GM18870 (cell line): ENCODE results near the gene PCID2.

Experiments used
- ATAC-seq: cut with Tn5 transposase; IDR thresholded peaks from one replicate; pipeline ENCODE4 v1.9.1; 2021; ENCODE audit warnings: moderate library complexity; ENCODE audit not compliant: unreplicated experiment

Gene PCID2

GRCh38 chr13:113150550-113151365 is 57.7 kb downstream of the PCID2 start:
- no peak for ATAC-seq

DNA sequence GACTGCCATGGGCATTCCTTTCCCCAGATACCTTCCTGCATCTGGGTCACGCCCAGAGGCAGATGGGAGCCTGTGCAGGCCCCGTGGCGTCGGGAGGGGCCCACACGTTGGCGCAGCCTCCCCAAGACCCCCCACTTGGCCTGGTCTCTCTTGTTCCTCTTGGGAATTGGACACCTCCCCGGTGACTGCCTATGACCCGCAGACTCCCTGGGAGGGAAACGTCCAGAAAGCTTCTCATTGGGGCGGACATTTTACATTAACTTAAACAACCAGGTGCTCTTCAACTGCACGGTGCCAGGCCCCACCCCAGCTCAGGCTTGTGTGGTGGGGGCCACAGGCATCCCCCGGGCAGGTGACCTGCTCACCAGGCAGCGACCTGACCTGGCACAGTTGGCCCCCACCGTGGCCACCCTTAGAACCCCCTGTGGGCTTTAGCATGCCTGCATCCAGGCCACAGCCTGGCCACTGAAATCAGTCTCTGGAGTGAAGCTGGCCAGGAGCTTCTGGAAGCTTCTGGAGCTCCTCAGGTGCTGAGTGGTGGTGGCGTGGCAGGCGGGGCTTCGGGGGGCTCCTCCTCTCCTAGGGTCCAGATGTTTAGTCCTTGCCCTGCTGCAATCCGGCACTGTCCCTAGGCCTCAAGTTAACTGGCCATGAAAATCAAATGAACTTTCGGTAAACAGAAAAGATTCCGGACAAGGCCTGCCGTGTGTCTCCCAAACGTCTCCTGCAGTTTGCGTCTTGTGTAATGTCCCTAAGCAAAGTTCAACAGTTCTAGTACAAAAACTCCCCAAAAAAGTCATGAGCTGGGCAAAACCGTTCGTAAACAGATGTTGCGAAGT is 58.5 kb downstream of the PCID2 start:
- no peak for ATAC-seq

- no peak for ATAC-seq
Observed at GRCh38 chr13:113148940-113149503, 59.4 kb downstream of the PCID2 start.

- ATAC-seq = no peak
Observed at GRCh38 chr13:113148407-113148806, 60.1 kb downstream of the PCID2 start.

DNA sequence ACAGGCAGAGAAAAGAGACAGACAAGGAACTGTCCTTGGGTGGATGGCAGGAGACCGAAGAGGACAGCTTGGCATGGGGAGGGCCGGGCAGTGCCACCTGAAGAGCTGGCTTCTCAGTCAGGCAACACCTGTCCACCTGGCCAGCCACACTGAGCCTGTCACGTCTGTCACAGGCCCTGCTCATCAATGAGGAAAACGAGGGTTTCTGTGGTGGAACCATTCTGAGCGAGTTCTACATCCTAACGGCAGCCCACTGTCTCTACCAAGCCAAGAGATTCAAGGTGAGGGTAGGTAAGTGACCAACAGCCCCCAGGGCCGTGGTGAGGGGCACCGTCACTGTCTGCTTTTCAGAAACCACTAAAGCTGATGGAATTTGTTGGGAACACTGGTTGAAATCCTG is 61.3 kb downstream of the PCID2 start:
- ATAC-seq = no peak

GRCh38 chr13:113146750-113147149 is 61.7 kb downstream of the PCID2 start:
- no peak for ATAC-seq

DNA sequence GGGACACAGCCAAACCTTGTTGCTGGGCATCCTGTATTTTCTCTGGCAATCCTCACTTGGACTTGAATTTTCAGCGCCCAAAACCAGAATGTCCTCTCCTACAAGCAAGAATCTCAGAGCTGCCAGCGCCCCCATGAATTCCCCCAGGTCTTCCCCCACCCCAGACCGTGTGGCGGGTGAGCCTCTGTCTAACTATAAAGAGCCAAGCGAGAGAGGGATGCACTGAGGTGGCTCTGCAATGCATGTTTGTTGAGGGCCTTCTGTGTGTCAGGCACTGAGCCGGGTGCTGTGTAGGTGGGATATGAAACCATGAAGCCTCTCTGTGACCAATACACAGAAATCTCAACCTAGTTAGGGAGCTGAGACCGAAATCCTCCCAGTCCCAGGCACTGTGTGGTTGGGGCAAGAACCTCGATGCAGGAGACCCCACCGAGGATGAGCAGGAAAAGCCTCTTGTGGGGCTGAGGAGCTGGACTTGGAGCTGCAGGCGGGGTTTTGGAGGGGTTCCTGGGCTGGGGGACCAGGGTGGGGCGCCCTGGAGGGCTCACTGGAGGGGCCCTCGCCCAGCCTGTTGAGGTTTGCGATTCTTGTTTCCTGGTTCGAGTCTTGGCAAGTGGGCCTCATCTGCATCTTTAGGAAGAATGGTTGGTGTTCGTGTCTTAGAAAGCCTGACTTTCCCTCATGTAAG is 62.4 kb downstream of the PCID2 start:
- no peak for ATAC-seq

- no peak for ATAC-seq
Observed at GRCh38 chr13:113145496-113145895, 63.0 kb downstream of the PCID2 start.

DNA sequence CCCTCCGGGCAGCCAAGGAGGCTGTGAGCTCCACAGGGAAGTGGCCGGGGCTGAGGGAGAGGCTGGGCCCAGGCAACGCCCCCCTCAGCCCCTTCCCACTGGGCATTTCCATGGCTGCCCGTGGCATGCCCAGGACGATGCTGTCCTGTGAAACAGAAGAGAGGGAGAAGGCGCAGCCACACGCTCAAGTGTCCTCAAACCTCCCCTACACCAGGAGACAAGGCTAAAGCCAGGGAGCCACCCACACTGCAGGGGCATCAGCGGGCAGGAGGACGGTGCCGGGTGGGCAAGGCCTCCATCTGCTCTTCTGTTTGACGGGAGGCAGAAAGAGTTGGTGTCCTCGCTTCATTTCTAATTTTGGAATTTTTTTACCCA is 64.2 kb downstream of the PCID2 start:
- no peak for ATAC-seq

DNA sequence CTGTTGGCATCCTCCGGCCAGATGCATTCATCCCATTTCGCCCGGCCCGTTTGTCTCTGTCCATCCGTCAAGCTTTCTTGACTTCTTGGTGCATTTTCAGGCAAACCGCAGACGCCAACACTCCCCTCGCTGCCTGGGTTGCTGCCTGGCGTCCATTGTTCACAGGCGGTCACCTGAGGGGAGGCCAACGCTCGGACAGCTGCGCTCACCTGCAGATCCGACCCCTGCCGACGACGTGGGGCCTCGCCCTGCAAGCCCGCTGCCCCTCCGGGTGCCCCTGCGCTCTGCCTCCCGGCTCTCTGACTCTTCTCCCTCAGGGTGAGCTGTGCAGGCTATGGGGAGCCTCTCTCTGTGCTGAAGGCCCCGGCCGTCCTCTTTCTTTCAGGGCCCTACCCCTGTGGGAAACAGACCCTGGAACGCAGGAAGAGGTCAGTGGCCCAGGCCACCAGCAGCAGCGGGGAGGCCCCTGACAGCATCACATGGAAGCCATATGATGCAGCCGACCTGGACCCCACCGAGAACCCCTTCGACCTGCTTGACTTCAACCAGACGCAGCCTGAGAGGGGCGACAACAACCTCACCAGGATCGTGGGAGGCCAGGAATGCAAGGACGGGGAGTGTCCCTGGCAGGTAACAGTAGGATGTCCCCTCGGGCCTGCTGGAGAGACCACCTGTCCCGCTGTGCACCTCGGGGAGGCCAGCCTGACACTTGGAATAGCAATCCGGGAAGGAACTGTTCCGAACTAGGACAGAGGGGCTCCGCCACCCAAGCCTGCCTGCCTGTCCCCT is 64.8 kb downstream of the PCID2 start:
- ATAC-seq = no peak

DNA sequence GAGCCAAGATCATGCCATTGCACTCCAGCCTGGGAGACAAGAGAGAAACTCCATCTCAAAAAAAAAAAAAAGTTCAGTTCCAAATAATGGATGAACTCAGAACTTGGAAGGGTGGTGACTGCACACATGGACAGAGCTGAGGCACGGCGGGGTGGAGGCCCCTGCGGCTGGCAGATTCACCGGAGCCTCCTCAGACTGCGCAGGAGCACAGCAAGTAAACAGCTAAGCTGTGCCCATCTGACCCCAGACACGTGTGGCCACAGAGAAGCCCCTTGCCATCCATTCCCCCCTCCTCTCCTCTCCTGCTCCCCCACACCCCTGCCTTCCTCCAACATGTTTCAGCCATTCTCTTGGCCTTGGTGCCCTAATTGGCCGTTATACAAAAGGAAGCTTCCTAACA is 65.6 kb downstream of the PCID2 start:
- ATAC-seq = no peak

GRCh38 chr13:113141601-113141970 is 66.9 kb downstream of the PCID2 start:
- no peak for ATAC-seq

DNA sequence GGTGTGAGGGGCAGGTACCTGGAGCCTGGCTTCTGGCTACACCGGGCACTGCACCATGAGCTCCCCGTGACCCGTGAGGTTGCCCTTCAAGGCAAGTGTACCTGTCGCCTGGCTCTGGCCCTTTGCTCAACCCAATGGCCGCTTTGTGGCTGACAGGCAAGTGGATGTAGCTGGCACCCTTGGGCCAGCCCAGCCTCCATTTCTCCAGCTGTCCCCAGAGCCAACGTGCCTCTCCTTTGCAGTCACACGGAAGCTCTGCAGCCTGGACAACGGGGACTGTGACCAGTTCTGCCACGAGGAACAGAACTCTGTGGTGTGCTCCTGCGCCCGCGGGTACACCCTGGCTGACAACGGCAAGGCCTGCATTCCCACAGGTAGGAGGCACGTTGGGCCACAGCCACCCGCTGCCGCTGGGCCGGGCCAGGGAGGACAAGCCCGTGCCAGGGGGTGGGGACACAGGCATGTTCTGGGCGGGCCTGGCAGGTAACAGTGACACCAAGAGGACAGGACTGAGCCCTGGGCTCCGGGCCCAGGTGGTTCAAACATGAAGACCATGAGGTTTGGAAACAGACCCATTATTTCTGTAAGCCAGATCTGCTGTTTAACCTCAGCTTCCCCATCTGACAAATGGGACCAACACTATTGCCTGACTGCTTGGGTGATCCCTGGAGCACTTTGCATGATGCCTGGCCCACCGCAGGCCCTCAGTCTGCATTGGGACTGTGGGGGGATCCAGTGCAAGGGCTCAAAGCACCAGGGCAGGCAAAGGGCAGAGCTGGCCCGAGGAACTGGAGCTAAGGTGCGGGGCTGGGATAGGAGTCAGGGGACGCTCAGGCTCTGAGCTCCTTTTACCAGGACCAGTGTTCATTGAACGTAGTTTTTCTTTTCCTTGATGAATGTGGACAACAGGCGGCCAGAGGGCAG is 67.5 kb downstream of the PCID2 start:
- no peak for ATAC-seq

DNA sequence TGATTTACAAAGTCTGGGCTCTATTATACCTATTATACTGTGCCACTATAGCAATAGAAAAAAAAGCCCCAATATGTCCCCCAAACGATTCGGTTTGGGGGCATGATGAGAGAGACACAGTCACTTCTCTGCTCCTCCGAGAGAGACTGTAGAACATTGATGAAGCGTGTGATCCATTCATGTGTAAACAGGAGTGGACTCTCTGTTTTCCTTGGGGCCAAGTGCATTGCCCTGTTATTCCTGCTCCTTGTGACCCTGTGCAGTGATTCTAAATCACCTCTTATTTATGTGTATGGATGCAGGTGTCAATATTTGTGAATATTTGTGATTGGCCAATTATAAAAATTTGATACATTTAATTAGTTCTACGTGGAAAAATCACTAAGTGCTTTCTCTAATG is 68.9 kb downstream of the PCID2 start:
- ATAC-seq = no peak

DNA sequence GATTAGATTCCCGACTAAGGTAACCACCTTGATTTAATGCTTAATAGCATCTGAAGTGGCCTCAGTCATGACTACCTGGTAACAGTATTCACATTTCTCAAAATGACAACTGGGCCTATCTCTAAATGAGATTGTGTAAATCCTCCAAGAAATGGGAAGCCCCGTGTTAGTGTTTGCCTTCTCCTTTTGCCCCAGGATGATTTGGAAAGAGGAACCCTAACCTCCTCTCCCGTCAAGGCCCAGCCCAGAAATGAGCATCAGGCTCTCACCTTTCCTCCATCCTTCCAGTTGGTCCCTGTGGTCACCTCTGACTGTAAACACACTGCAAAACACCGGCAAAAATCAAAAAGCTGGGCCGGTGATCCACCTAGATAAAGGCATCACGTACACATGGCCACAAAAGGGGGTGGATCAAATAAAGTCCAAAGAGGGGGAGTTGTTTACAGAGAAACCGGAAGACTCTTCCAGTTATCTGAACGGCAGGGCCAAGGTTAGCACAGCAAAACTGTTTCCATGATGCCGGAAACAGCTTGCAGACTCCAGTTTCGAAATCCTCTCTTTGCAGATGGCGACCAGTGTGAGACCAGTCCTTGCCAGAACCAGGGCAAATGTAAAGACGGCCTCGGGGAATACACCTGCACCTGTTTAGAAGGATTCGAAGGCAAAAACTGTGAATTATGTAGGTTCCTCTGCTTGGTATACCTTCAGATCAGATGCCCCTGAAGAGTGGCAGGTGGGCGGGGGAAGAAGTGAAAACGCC is 69.5 kb downstream of the PCID2 start:
- ATAC-seq = no peak

DNA sequence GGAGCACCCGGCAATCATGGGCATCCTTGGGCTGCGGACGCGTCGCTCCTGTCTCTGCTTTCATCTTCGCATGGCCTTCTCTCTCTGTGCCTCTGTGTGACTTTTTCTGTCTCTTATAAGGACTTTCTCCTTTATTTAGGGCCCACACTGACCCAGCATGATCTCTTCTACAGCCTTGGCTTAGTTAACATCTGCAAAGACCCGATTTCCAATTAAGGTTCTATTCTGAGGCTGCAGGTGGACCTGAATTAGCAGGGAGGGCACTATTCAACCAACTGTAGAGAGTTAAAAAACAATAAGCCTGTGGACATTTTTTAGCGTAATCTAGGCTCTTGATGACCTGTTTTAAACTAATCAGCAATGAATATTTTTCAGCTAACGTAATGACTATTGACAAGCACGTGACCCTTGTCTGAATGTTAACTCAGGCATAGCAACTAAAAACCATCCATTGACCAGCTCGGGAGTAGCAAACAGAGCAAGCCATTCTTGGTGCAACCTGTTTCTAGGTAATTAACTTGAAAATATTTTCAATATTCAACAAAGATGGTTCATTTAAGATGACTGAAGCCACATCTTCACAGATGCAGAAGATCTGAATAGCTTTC is 70.7 kb downstream of the PCID2 start:
- ATAC-seq = no peak

DNA sequence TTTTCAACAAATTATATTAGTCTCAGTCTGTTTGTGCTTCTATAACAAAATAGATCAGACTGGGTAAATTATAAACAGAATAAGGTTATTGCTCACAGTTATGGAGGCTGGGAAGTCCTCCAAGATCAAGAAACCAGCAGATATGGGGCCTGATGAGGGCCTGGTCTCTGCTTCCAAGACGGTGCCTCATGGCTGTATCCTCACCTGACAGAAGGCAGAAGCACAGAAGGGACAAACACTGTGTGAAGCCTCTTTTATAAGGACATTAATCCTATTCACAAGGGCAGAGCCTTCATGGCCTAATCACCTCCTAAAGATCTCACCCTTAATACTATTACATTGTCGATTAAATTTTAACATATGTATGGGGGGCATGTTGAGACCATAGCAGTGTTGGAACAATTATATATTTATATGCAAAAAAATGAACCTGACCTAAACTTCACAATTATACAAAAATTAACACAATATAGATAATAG is 73.1 kb downstream of the PCID2 start:
- no peak for ATAC-seq
